Thyroid gland (tissue), 4 donors: ENCODE measurements around the gene ACMSD.
"Not testable (repeated sequence)": the region's sequence is repeated elsewhere in the genome, so short reads cannot be mapped to it uniquely, and the experiment has no call there.

Experiments
- POLR2A ChIP-seq, 2 donors: fragments of 450-650 bp; IDR thresholded peaks; one replicate each; pipeline ENCODE4 v1.6.1; 2017; ENCODE audit warnings: antibody characterized with exemption in 2 of 2, mild to moderate bottlenecking in 2 of 2, moderate library complexity in 1 of 2
- TF ChIP-seq, protein P1 (sequence below), 6 experiments: fragments of 200-600 bp in 3 of 6; fragments of 450-650 bp in 3 of 6; sonication (generic) in 3 of 6; IDR thresholded peaks; one replicate each; pipeline ENCODE4 v1.5.1; 2016 to 2019; ENCODE audit warnings: antibody characterized with exemption in 6 of 6, mild to moderate bottlenecking in 2 of 6, inconsistent platforms in 1 of 6, moderate library complexity in 1 of 6

DNA sequence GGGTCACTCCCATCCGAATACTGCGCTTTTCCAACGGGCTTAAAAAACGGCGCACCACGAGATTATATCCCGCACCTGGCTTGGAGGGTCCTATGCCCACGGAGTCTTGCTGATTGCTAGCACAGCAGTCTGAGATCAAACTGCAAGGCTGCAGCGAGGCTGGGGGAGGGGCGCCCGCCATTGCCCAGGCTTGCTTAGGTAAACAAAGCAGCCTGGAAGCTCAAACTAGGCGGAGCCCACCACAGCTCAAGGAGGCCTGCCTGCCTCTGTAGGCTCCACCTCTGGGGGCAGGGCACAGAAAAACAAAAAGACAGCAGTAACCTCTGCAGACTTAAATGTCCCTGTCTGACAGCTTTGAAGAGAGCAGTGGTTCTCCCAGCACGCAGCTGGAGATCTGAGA is 12.7 kb upstream of the ACMSD start:
- TF ChIP-seq, protein P1, sequence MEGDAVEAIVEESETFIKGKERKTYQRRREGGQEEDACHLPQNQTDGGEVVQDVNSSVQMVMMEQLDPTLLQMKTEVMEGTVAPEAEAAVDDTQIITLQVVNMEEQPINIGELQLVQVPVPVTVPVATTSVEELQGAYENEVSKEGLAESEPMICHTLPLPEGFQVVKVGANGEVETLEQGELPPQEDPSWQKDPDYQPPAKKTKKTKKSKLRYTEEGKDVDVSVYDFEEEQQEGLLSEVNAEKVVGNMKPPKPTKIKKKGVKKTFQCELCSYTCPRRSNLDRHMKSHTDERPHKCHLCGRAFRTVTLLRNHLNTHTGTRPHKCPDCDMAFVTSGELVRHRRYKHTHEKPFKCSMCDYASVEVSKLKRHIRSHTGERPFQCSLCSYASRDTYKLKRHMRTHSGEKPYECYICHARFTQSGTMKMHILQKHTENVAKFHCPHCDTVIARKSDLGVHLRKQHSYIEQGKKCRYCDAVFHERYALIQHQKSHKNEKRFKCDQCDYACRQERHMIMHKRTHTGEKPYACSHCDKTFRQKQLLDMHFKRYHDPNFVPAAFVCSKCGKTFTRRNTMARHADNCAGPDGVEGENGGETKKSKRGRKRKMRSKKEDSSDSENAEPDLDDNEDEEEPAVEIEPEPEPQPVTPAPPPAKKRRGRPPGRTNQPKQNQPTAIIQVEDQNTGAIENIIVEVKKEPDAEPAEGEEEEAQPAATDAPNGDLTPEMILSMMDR (IDR thresholded peaks at IDR 0.05), result not testable (repeated sequence)
- TF ChIP-seq POLR2A (IDR thresholded peaks at IDR 0.05), result not testable (repeated sequence)
